DND-41 (cell line): ENCODE data around the gene GUCY2F.

Experiments used
- EZH2 ChIP-seq: IDR thresholded peaks from 3 replicates; pipeline ENCODE4 v1.6.1; 2012; ENCODE audit warnings: borderline replicate concordance, low read depth, mild to moderate bottlenecking, moderate library complexity, low read length, inconsistent platforms; ENCODE audit not compliant: severe bottlenecking
- TF ChIP-seq, protein P1 (sequence below): IDR thresholded peaks from 2 replicates; pipeline ENCODE4 v1.5.1; 2012; ENCODE audit warnings: borderline replicate concordance, low read length, moderate library complexity, mild to moderate bottlenecking; ENCODE audit not compliant: poor library complexity, severe bottlenecking; ENCODE audit errors: extremely low read depth

- TF ChIP-seq, protein P1, sequence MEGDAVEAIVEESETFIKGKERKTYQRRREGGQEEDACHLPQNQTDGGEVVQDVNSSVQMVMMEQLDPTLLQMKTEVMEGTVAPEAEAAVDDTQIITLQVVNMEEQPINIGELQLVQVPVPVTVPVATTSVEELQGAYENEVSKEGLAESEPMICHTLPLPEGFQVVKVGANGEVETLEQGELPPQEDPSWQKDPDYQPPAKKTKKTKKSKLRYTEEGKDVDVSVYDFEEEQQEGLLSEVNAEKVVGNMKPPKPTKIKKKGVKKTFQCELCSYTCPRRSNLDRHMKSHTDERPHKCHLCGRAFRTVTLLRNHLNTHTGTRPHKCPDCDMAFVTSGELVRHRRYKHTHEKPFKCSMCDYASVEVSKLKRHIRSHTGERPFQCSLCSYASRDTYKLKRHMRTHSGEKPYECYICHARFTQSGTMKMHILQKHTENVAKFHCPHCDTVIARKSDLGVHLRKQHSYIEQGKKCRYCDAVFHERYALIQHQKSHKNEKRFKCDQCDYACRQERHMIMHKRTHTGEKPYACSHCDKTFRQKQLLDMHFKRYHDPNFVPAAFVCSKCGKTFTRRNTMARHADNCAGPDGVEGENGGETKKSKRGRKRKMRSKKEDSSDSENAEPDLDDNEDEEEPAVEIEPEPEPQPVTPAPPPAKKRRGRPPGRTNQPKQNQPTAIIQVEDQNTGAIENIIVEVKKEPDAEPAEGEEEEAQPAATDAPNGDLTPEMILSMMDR = no peak
- no peak for TF ChIP-seq EZH2
Observed at GRCh38 chrX:109390556-109390955, 91.3 kb downstream of the GUCY2F start.
